SU-DHL-6 (cell line): ENCODE results near the gene NCKAP1.
A peak's percentile ranks its signal among the peaks of the same experiment; 100 is the strongest.
"Not testable (repeated sequence)": the region's sequence is repeated elsewhere in the genome, so short reads cannot be mapped to it uniquely, and the experiment has no call there.

Experiments
- H2AFZ ChIP-seq: fragments of 200-600 bp; sonication (generic); 2 replicates; pipeline ENCODE4 v1.6.1; 2014; ENCODE audit warnings: low read depth, mild to moderate bottlenecking, moderate library complexity, mixed read lengths, antibody characterized with exemption, low read length; ENCODE audit not compliant: severe bottlenecking
- H3F3A ChIP-seq: fragments of 200-600 bp; shearing (Covaris generic); 2 replicates; pipeline ENCODE4 v1.6.0; 2016; ENCODE audit warnings: antibody characterized with exemption, mild to moderate bottlenecking; ENCODE audit not compliant: insufficient read depth
- H3K27ac ChIP-seq: fragments of 200-600 bp; sonication (generic); 2 replicates; pipeline ENCODE4 v1.5.1; 2016; ENCODE audit warnings: low read depth, mild to moderate bottlenecking, low read length, moderate library complexity, mixed read lengths
- H3K27me3 ChIP-seq: fragments of 200-600 bp; sonication (generic), shearing (Covaris generic); 2 replicates; pipeline ENCODE4 v1.6.0; 2014; ENCODE audit warnings: mild to moderate bottlenecking, low read length
- H3K36me3 ChIP-seq: fragments of 200-600 bp; sonication (generic); 2 replicates; pipeline ENCODE4 v1.6.1; 2014; ENCODE audit warnings: mild to moderate bottlenecking, low read length, mixed read lengths
- H3K4me2 ChIP-seq: fragments of 300-600, 200-600 bp; shearing (Covaris generic), sonication (generic); 2 replicates; pipeline ENCODE4 v1.6.0; 2014; ENCODE audit warnings: low read length, low read depth, mild to moderate bottlenecking; ENCODE audit not compliant: poor library complexity, severe bottlenecking
- H3K4me3 ChIP-seq: fragments of 200-600 bp; sonication (generic); 2 replicates; pipeline ENCODE4 v1.5.1; 2014; ENCODE audit warnings: antibody characterized with exemption, low read length, mild to moderate bottlenecking, mixed read lengths; ENCODE audit not compliant: insufficient read depth, poor library complexity, severe bottlenecking
- H3K79me2 ChIP-seq: fragments of 200-600 bp; sonication (generic); 2 replicates; pipeline ENCODE4 v1.6.1; 2014; ENCODE audit warnings: mild to moderate bottlenecking, low read length, moderate library complexity; ENCODE audit not compliant: insufficient read depth
- H3K9ac ChIP-seq: fragments of 200-600 bp; sonication (generic); 2 replicates; pipeline ENCODE4 v1.7.0; 2014; ENCODE audit warnings: mild to moderate bottlenecking, low read length
- H3K9me2 ChIP-seq: fragments of 200-600 bp; sonication (generic); replicated peaks from 2 replicates; pipeline ENCODE4 v1.6.1; 2014; ENCODE audit warnings: low read length; ENCODE audit not compliant: insufficient read depth
- H3K9me3 ChIP-seq: fragments of 200-600 bp; sonication (generic); 2 replicates; pipeline ENCODE4 v1.6.1; 2014; ENCODE audit warnings: low read length, mixed read lengths; ENCODE audit not compliant: insufficient read depth
- H4K20me1 ChIP-seq: fragments of 200-600 bp; sonication (generic); 2 replicates; pipeline ENCODE4 v1.6.1; 2014; ENCODE audit warnings: low read depth, mild to moderate bottlenecking, antibody characterized with exemption, low read length, moderate library complexity, mixed read lengths
- CTCF ChIP-seq: fragments of 200-600 bp; sonication (generic); IDR thresholded peaks from one replicate; pipeline ENCODE4 v1.5.1; 2017; ENCODE audit warnings: antibody characterized with exemption, mild to moderate bottlenecking, low read length, moderate library complexity; ENCODE audit not compliant: insufficient read depth, poor library complexity, severe bottlenecking
- EZH2phosphoT487 ChIP-seq: fragments of 200-600 bp; sonication (generic), shearing (Covaris generic); conservative IDR thresholded peaks from 2 replicates; pipeline ENCODE4 v1.6.1; 2018; ENCODE audit warnings: mild to moderate bottlenecking, antibody characterized with exemption, low read length, moderate library complexity, mixed read lengths

Gene NCKAP1

GRCh38 chr2:182982941-182983340 lies 55.3 kb downstream of the NCKAP1 start:
- Histone ChIP-seq H3K4me3 (no peak overlapping the region), H4K20me1 (no peaks in the 10 kb centered on the region), H3K9me2 (no peaks in the 10 kb centered on the region), H3K9ac (no peak overlapping the region), H3K79me2 (no peaks in the 10 kb centered on the region), H3K4me2 (no peak overlapping the region), H3F3A (no peaks in the 10 kb centered on the region), H3K27ac (no peak overlapping the region), H3K9me3 (no peaks in the 10 kb centered on the region), H2AFZ (no peak overlapping the region), H3K36me3 (no peaks in the 10 kb centered on the region), H3K27me3 (no peaks in the 10 kb centered on the region)
- TF ChIP-seq EZH2phosphoT487, result no peak
- no peak for TF ChIP-seq CTCF

- not testable (repeated sequence) for H3K9ac ChIP-seq, H3K27ac ChIP-seq, H3K9me3 ChIP-seq, H3K79me2 ChIP-seq, H4K20me1 ChIP-seq, H3K4me3 ChIP-seq, H3F3A ChIP-seq, H3K27me3 ChIP-seq, H2AFZ ChIP-seq, H3K4me2 ChIP-seq, H3K9me2 ChIP-seq, H3K36me3 ChIP-seq
These were observed 56.8 kb downstream of the NCKAP1 start for GRCh38 chr2:182981475-182981874.

- Histone ChIP-seq H3K9me2 (no peaks in the 10 kb centered on the region), H4K20me1 (no peaks in the 10 kb centered on the region), H3K27ac (no peak overlapping the region), H3K79me2 (no peaks in the 10 kb centered on the region), H3F3A (no peaks in the 10 kb centered on the region), H3K36me3 (no peaks in the 10 kb centered on the region), H3K9ac (no peak overlapping the region), H3K27me3 (no peaks in the 10 kb centered on the region), H3K4me2 (no peak overlapping the region), H2AFZ (no peak overlapping the region), H3K4me3 (no peak overlapping the region), H3K9me3 (no peaks in the 10 kb centered on the region)
- TF ChIP-seq CTCF, result no peak
- TF ChIP-seq EZH2phosphoT487, result no peak
These were observed 57.6 kb downstream of the NCKAP1 start for GRCh38 chr2:182980652-182981051.

GRCh38 chr2:182980115-182980514 lies 58.1 kb downstream of the NCKAP1 start:
- no peak overlapping the region for H3K27ac ChIP-seq
- H4K20me1 ChIP-seq, result no peaks in the 10 kb centered on the region
- H3K9me3 ChIP-seq, result no peaks in the 10 kb centered on the region
- H3F3A ChIP-seq, result no peaks in the 10 kb centered on the region
- H3K79me2 ChIP-seq, result no peaks in the 10 kb centered on the region
- no peak overlapping the region for H3K9ac ChIP-seq
- no peaks in the 10 kb centered on the region for H3K36me3 ChIP-seq
- H3K4me3 ChIP-seq, result no peak overlapping the region
- H3K9me2 ChIP-seq, result no peaks in the 10 kb centered on the region
- no peak overlapping the region for H3K4me2 ChIP-seq
- H3K27me3 ChIP-seq, result no peaks in the 10 kb centered on the region
- TF ChIP-seq CTCF (peak; percentile 53), EZH2phosphoT487 (no peak)
- no peak overlapping the region for H2AFZ ChIP-seq
